IMR-90 (cell line): Measurements from ENCODE around the gene SMIM10L1. TPM values are rescaled to one million over a fixed set of nuclear protein-coding genes. Genes with fewer than 3 reads are reported as not detected.

ENCODE experiments used
- ATAC-seq: fragments of 200-7000 bp; cut with Tn5 transposase; 2 replicates; pipeline ENCODE4 v1.9.1; 2020; ENCODE audit warnings: low read depth, mild to moderate bottlenecking, moderate library complexity
- BruUV-seq: library from RNA; stranded (reverse); fragments of 400-500 nt; replicated peaks from 2 replicates; lab custom pipeline; 2021; lab: Mats Ljungman, UMichigan
- CTCF ChIA-PET: fragments of 300-600 bp; formaldehyde crosslinking; extraction: SDS; loops from one replicate; lab custom pipeline; 2021; ENCODE audit warnings: antibody characterized with exemption; lab: Yijun Ruan, JAX
- POLR2A ChIA-PET: fragments of 300-600 bp; sonication (Branson Sonifier 250); formaldehyde crosslinking; loops from one replicate; lab custom pipeline; 2022; ENCODE audit warnings: antibody characterized with exemption; ENCODE audit not compliant: unreplicated experiment; lab: Charles Lee
- DNase-seq: peaks from one replicate; pipeline ENCODE4 v3.0.0; 2013
- H2AFZ ChIP-seq: replicated peaks from 2 replicates; pipeline ENCODE3; 2013; ENCODE audit warnings: low read length, mild to moderate bottlenecking; ENCODE audit not compliant: poor library complexity
- H2AK5ac ChIP-seq: 2 replicates; pipeline ENCODE4 v1.6.1; 2013; ENCODE audit warnings: low read depth, low read length, inconsistent platforms
- H2AK9ac ChIP-seq: replicated peaks from 2 replicates; pipeline ENCODE3; 2013; ENCODE audit warnings: mild to moderate bottlenecking, low read depth, low read length, moderate library complexity; ENCODE audit not compliant: poor library complexity
- H2BK120ac ChIP-seq: 2 replicates; pipeline ENCODE4 v1.6.1; 2013; ENCODE audit warnings: low read depth, low read length, inconsistent platforms
- H2BK15ac ChIP-seq: 3 replicates; pipeline ENCODE4 v1.6.1; 2013; ENCODE audit warnings: low read depth, low read length, inconsistent platforms
- H2BK20ac ChIP-seq: 2 replicates; pipeline ENCODE4 v1.6.1; 2013; ENCODE audit warnings: low read depth, mild to moderate bottlenecking, inconsistent platforms, low read length, moderate library complexity
- H2BK5ac ChIP-seq: 2 replicates; pipeline ENCODE4 v1.6.1; 2013; ENCODE audit warnings: mild to moderate bottlenecking, low read depth, low read length, inconsistent platforms; ENCODE audit not compliant: poor library complexity, severe bottlenecking
- H3K14ac ChIP-seq: replicated peaks from 2 replicates; pipeline ENCODE4 v1.6.1; 2013; ENCODE audit warnings: low read depth, low read length, inconsistent platforms
- H3K18ac ChIP-seq: 2 replicates; pipeline ENCODE4 v1.6.1; 2013; ENCODE audit warnings: low read depth, low read length, control low read depth
- H3K23ac ChIP-seq: 2 replicates; pipeline ENCODE4 v1.6.1; 2013; ENCODE audit warnings: low read depth, low read length, inconsistent platforms
- H3K27ac ChIP-seq: 2 replicates; pipeline ENCODE4 v1.5.1; 2013; ENCODE audit warnings: mild to moderate bottlenecking, control low read depth, low read length; ENCODE audit not compliant: insufficient read depth
- H3K27me3 ChIP-seq: 2 replicates; pipeline ENCODE4 v1.6.1; 2013; ENCODE audit warnings: low read length; ENCODE audit not compliant: control insufficient read depth, insufficient read depth
- H3K36me3 ChIP-seq: 2 replicates; pipeline ENCODE4 v1.6.1; 2013; ENCODE audit warnings: low read length, mixed read lengths; ENCODE audit not compliant: control insufficient read depth, insufficient read depth
- H3K4ac ChIP-seq: 2 replicates; pipeline ENCODE4 v1.6.1; 2013; ENCODE audit warnings: low read depth, low read length, inconsistent platforms
- H3K4me1 ChIP-seq: 2 replicates; pipeline ENCODE4 v1.6.1; 2013; ENCODE audit warnings: low read length, mixed read lengths; ENCODE audit not compliant: control insufficient read depth, insufficient read depth
- H3K4me2 ChIP-seq: 2 replicates; pipeline ENCODE4 v1.6.1; 2013; ENCODE audit warnings: low read depth, mild to moderate bottlenecking, control low read depth, low read length, moderate library complexity
- H3K4me3 ChIP-seq: 2 replicates; pipeline ENCODE4 v1.5.1; 2013; ENCODE audit warnings: low read depth, mild to moderate bottlenecking, control low read depth, low read length, moderate library complexity; ENCODE audit not compliant: insufficient read depth
- H3K56ac ChIP-seq: 2 replicates; pipeline ENCODE4 v1.6.1; 2013; ENCODE audit warnings: low read length, inconsistent platforms; ENCODE audit not compliant: insufficient read depth; ENCODE audit errors: extremely low read depth
- H3K79me1 ChIP-seq, 2 experiments: 2 replicates each; pipeline ENCODE4 v1.6.1; 2013; ENCODE audit warnings: low read length in 2 of 2, inconsistent platforms in 1 of 2, low read depth in 1 of 2
- H3K9ac ChIP-seq: 2 replicates; pipeline ENCODE4 v1.6.1; 2013; ENCODE audit warnings: low read depth, low read length, control low read depth
- H3K9me1 ChIP-seq: 2 replicates; pipeline ENCODE4 v1.6.1; 2013; ENCODE audit warnings: low read length, inconsistent platforms; ENCODE audit not compliant: insufficient read depth
- H3K9me3 ChIP-seq: 2 replicates; pipeline ENCODE4 v1.6.1; 2013; ENCODE audit warnings: low read length; ENCODE audit not compliant: control insufficient read depth, insufficient read depth
- H4K20me1 ChIP-seq: 2 replicates; pipeline ENCODE4 v1.6.1; 2013; ENCODE audit warnings: low read length, inconsistent platforms; ENCODE audit not compliant: insufficient read depth
- H4K5ac ChIP-seq: 2 replicates; pipeline ENCODE4 v1.6.1; 2013; ENCODE audit warnings: mild to moderate bottlenecking, low read depth, low read length, control low read depth
- H4K8ac ChIP-seq, 2 experiments: 2 replicates each; pipeline ENCODE4 v1.6.1; 2013; ENCODE audit warnings: low read depth in 2 of 2, low read length in 2 of 2, control low read depth in 1 of 2, inconsistent platforms in 1 of 2
- H4K91ac ChIP-seq: 2 replicates; pipeline ENCODE4 v1.6.1; 2013; ENCODE audit warnings: low read depth, low read length, inconsistent platforms; ENCODE audit not compliant: insufficient read depth
- BHLHE40 ChIP-seq: fragments of 150-350 bp; IDR thresholded peaks from 2 replicates; pipeline ENCODE4 v1.6.1; 2016; ENCODE audit warnings: mild to moderate bottlenecking, low read depth, low read length
- CEBPB ChIP-seq: IDR thresholded peaks from 2 replicates; pipeline ENCODE4 v1.6.1; 2012; ENCODE audit warnings: low read depth, low read length, improper control_type of control experiment
- CHD1 ChIP-seq: IDR thresholded peaks from 2 replicates; pipeline ENCODE4 v1.6.1; 2012; ENCODE audit warnings: low read depth, low read length, improper control_type of control experiment
- ELK1 ChIP-seq: fragments of 150-350 bp; IDR thresholded peaks from 2 replicates; pipeline ENCODE4 v1.6.1; 2016; ENCODE audit warnings: low read depth, mild to moderate bottlenecking, low read length, moderate library complexity, borderline replicate concordance
- FOS ChIP-seq: fragments of 150-350 bp; IDR thresholded peaks from 2 replicates; pipeline ENCODE4 v1.6.1; 2016; ENCODE audit warnings: low read depth, low read length
- MAFK ChIP-seq: IDR thresholded peaks from 2 replicates; pipeline ENCODE4 v1.6.1; 2012; ENCODE audit warnings: low read depth, low read length, improper control_type of control experiment
- MAZ ChIP-seq: IDR thresholded peaks from 2 replicates; pipeline ENCODE4 v1.6.1; 2012; ENCODE audit warnings: low read depth, mild to moderate bottlenecking, low read length, improper control_type of control experiment, moderate library complexity, borderline replicate concordance
- MXI1 ChIP-seq: IDR thresholded peaks from 2 replicates; pipeline ENCODE4 v1.6.1; 2012; ENCODE audit warnings: low read depth, mild to moderate bottlenecking, low read length, moderate library complexity, borderline replicate concordance
- NFE2L2 ChIP-seq: fragments of 150-350 bp; IDR thresholded peaks from 2 replicates; pipeline ENCODE4 v1.6.1; 2016; ENCODE audit warnings: low read depth, mild to moderate bottlenecking, low read length
- POLR2A ChIP-seq: IDR thresholded peaks from 2 replicates; pipeline ENCODE4 v1.6.1; 2012; ENCODE audit warnings: mild to moderate bottlenecking, low read depth, low read length
- RAD21 ChIP-seq: IDR thresholded peaks from 2 replicates; pipeline ENCODE4 v1.6.1; 2012; ENCODE audit warnings: low read length, improper control_type of control experiment
- RCOR1 ChIP-seq: IDR thresholded peaks from 2 replicates; pipeline ENCODE4 v1.6.1; 2012; ENCODE audit warnings: mild to moderate bottlenecking, low read length, improper control_type of control experiment; ENCODE audit not compliant: insufficient replicate concordance
- RFX5 ChIP-seq: IDR thresholded peaks from 2 replicates; pipeline ENCODE4 v1.8.0; 2012; ENCODE audit warnings: low read depth, mild to moderate bottlenecking, low read length, moderate library complexity
- SMC3 ChIP-seq: fragments of 150-350 bp; IDR thresholded peaks from 2 replicates; pipeline ENCODE4 v1.6.1; 2016; ENCODE audit warnings: low read depth, mild to moderate bottlenecking, antibody characterized with exemption, low read length, moderate library complexity
- WGBS, 2 experiments: methylation state at CpG; one replicate each; pipeline versions ENCODE4 v1.1.5 to v1.1.7; 2013; ENCODE audit warnings: missing lambda C conversion rate in 2 of 2; ENCODE audit not compliant: insufficient read length in 1 of 2; ENCODE audit errors: extremely low coverage in 2 of 2; 5-methylcytosine and 5-hydroxymethylcytosine counted together
- dilution Hi-C: fragments of 300-500 bp; cut with HindIII; formaldehyde crosslinking; loops from one replicate; pipeline ENCODE4 v1.14.3; 2018; ENCODE audit warnings: low sequenced_read_pairs; ENCODE audit not compliant: unreplicated experiment
- in situ Hi-C: fragments of 300-500 bp; cut with MboI; formaldehyde crosslinking; loops from 3 replicates; pipeline ENCODE4 v1.14.3; 2019; ENCODE audit warnings: low sequenced_read_pairs, inconsistent platforms, mixed read lengths
- intact Hi-C: fragments of 100-400 bp; cut with micrococcal nuclease; formaldehyde crosslinking; loops from 2 replicates; pipeline ENCODE4 v1.10.0; 2022
- polyA plus RNA-seq, 3 experiments: library from polyadenylated mRNA; depleted of rRNA; stranded (reverse); fragments of >200 nt; gene quantifications; 2 replicates each; pipeline ENCODE4 v1.2.3, GENCODE V29; 2012; ENCODE audit warnings: low replicate concordance in 1 of 3
- total RNA-seq: library from RNA; depleted of rRNA; stranded (reverse); fragments of >200 nt; gene quantifications from 2 replicates; pipeline ENCODE4 v1.2.3, GENCODE V29; 2012
- TF ChIP-seq, protein P1 (sequence below): fragments of 150-350 bp; IDR thresholded peaks from 2 replicates; pipeline ENCODE4 v1.6.1; 2017; ENCODE audit warnings: mild to moderate bottlenecking, antibody characterized with exemption, low read length, low read depth
- TF ChIP-seq, protein P2 (sequence below): conservative IDR thresholded peaks from 2 replicates; pipeline ENCODE4 v1.5.1; 2012; ENCODE audit warnings: mild to moderate bottlenecking, low read depth, low read length, improper control_type of control experiment

SMIM10L1 gene
- total and polyA plus RNA-seq, 2 of the 4 experiments (the other 2 are of a cell fraction), result 2.7 to 4.5 TPM

DNA sequence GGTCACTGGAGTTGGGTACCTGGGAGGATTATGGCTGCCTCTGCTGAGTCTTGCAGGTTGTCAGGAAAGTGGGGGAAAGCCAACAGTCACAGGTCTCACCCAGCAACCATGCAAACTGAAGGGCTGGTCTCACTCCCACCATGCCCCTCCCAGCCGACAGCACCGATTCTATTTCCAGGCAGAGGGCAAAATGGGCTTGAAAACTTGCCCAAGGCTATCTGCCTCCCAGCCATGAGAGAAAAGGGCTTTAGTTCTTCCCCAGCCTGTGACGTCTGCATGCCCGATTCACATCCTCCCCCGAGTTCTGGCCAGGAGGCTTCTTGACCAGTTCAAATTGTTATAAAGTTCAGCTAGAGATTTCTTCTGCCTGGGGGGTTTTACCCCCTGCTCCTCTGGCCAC lies 26.7 kb upstream of the SMIM10L1 start:
- H3K27ac ChIP-seq, result no peak overlapping the region
- no peak overlapping the region for H3K4ac ChIP-seq
- no peak overlapping the region for H3K18ac ChIP-seq
- no peaks in the 10 kb centered on the region for H3K27me3 ChIP-seq
- H3K36me3 ChIP-seq, result peaks cover 1% of the 10 kb centered on the region; the same call in 1 of the 2 replicates
- no peak overlapping the region for H4K5ac ChIP-seq
- no peak overlapping the region for H3K14ac ChIP-seq
- no TSS peak for BruUV-seq
- H3K9ac ChIP-seq, result no peak overlapping the region
- H2AFZ ChIP-seq, result no peak overlapping the region
- intact Hi-C loops, result no loop called here
- no peak overlapping the region for H2BK120ac ChIP-seq
- DNase-seq (no peak), ATAC-seq (no peak)
- H3K4me1 ChIP-seq, result no peaks in the 10 kb centered on the region
- H3K9me3 ChIP-seq, result peaks cover 4% of the 10 kb centered on the region; the same call in 1 of the 2 replicates
- no peak overlapping the region for H2AK5ac ChIP-seq
- H3K4me3 ChIP-seq, result no peak overlapping the region
- H4K8ac ChIP-seq, result no peak overlapping the region
- ChIA-PET POLR2A (no interaction called here), CTCF (no interaction called here)
- 0 out of 2 replicates have a peak, but pooled peaks cover 6% of the 10 kb centered on the region for H4K20me1 ChIP-seq
- H2BK20ac ChIP-seq, result no peak overlapping the region
- no peak overlapping the region for H2BK5ac ChIP-seq
- H3K56ac ChIP-seq, result no peak overlapping the region
- in situ Hi-C loops, result no loop called here
- dilution Hi-C loops, result no loop called here
- no peak overlapping the region for H2AK9ac ChIP-seq
- H4K91ac ChIP-seq, result no peak overlapping the region
- H3K4me2 ChIP-seq, result no peak overlapping the region
- no peaks in the 10 kb centered on the region for H3K9me1 ChIP-seq
- H3K23ac ChIP-seq, result no peak overlapping the region
- TF ChIP-seq CEBPB (no peak), CHD1 (no peak), ELK1 (no peak), BHLHE40 (no peak), RFX5 (no peak), FOS (no peak), MAZ (no peak), RCOR1 (no peak), RAD21 (no peak), MAFK (no peak), SMC3 (no peak), MXI1 (no peak), NFE2L2 (no peak), POLR2A (no peak)
- TF ChIP-seq, protein P1, sequence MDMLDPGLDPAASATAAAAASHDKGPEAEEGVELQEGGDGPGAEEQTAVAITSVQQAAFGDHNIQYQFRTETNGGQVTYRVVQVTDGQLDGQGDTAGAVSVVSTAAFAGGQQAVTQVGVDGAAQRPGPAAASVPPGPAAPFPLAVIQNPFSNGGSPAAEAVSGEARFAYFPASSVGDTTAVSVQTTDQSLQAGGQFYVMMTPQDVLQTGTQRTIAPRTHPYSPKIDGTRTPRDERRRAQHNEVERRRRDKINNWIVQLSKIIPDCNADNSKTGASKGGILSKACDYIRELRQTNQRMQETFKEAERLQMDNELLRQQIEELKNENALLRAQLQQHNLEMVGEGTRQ, result no peak
- TF ChIP-seq, protein P2, sequence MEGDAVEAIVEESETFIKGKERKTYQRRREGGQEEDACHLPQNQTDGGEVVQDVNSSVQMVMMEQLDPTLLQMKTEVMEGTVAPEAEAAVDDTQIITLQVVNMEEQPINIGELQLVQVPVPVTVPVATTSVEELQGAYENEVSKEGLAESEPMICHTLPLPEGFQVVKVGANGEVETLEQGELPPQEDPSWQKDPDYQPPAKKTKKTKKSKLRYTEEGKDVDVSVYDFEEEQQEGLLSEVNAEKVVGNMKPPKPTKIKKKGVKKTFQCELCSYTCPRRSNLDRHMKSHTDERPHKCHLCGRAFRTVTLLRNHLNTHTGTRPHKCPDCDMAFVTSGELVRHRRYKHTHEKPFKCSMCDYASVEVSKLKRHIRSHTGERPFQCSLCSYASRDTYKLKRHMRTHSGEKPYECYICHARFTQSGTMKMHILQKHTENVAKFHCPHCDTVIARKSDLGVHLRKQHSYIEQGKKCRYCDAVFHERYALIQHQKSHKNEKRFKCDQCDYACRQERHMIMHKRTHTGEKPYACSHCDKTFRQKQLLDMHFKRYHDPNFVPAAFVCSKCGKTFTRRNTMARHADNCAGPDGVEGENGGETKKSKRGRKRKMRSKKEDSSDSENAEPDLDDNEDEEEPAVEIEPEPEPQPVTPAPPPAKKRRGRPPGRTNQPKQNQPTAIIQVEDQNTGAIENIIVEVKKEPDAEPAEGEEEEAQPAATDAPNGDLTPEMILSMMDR, result no peak
- WGBS, 2 experiments, result no CpG with 5 or more reads among the region's 5 CpGs
- no peak overlapping the region for H2BK15ac ChIP-seq
- peaks cover 17 to 20% of the 10 kb centered on the region in 2 experiments for H3K79me1 ChIP-seq
